Frontal cortex (tissue), 4 donors: ENCODE results near the gene INO80E. TPM values are rescaled to one million over a fixed set of nuclear protein-coding genes. Genes with fewer than 3 reads are reported as not detected.

Source experiments
- DNase-seq, 2 donors: peaks; one replicate each; pipeline ENCODE4 v3.0.0; 2012; ENCODE audit warnings: low spot score in 2 of 2
- FAIRE-seq: peaks from 2 replicates; lab custom pipeline; 2012; peaks lifted over from hg19 to GRCh38; lab: Jason Lieb, UNC
- total RNA-seq: library from RNA; depleted of rRNA; stranded (reverse); fragments of >200 nt; gene quantifications from one replicate; pipeline ENCODE4 v1.2.3, GENCODE V29; 2014
- donor health status: control.
- donor health status: control.
- donor health status: control.

The INO80E gene
- total RNA-seq, 1 donor from 2014 or later = 22.0 TPM

DNA sequence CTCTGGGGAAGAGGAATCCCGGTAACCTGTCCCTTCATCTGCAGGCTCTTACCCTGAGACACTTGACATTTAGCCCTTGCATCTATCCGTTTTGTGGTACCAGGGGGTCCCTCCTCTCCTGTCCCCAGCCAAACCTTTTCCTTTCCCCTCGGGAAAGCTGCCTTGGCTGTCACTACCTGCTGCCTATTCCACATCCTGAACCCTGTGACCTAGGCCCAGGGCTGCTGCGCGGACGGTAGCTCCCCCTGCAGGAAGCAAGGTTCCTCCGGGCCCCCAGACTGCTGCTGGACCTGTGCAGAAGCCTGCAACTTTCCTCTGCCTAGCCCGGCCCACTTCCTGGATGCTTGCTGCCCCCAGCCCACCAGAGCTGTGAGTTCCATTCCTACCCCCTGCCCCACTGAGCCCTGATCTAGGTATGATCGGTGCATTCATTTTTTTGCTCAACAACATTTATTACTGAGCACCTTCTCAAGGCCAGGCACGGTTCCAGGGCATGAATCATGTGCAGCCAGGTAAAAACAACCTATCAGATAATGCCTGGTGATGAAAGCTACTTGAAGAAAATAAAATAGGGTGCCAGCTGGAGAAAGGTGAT lies 59.0 kb downstream of the INO80E start:
- DNase-seq = no peak

More for the DNA sequence above, 59.0 kb downstream of the INO80E start:
- FAIRE-seq = no peak

Other genes with a start within 250 kb of the INO80E start
- gene ZG16, start 218.0 kb upstream of the INO80E start, total RNA-seq = not detected
- 37.1 TPM for gene KIF22, start 205.5 kb upstream of the INO80E start, total RNA-seq
- 373 TPM for gene MAZ, start 189.7 kb upstream of the INO80E start, total RNA-seq
- 15.9 TPM for gene PRRT2, start 184.0 kb upstream of the INO80E start, total RNA-seq
- gene PAGR1, start 180.1 kb upstream of the INO80E start, total RNA-seq = 11.8 TPM
- 4.5 TPM for gene MVP, start 175.8 kb upstream of the INO80E start, total RNA-seq
- 53.4 TPM for gene CDIPT, start 133.0 kb upstream of the INO80E start, total RNA-seq
- gene SEZ6L2, start 96.7 kb upstream of the INO80E start, total RNA-seq = 43.2 TPM
- gene ASPHD1, start 95.8 kb upstream of the INO80E start, total RNA-seq = 9.4 TPM
- 18.3 TPM for gene KCTD13, start 70.0 kb upstream of the INO80E start, total RNA-seq
- gene TMEM219, start 34.2 kb upstream of the INO80E start, total RNA-seq = 26.9 TPM
- gene TAOK2, start 22.4 kb upstream of the INO80E start, total RNA-seq = 58.3 TPM
- gene HIRIP3, start 624 bp upstream of the INO80E start, total RNA-seq = 12.6 TPM
- gene DOC2A, start 14.8 kb downstream of the INO80E start, total RNA-seq = 11.8 TPM
- not detected for gene C16orf92, start 27.0 kb downstream of the INO80E start, total RNA-seq
- 10.2 TPM for gene TLCD3B, start 35.0 kb downstream of the INO80E start, total RNA-seq
- gene ALDOA, start 69.5 kb downstream of the INO80E start, total RNA-seq = 76.6 TPM
- 90.5 TPM for gene PPP4C, start 79.8 kb downstream of the INO80E start, total RNA-seq
- 0.41 TPM for gene TBX6, start 95.7 kb downstream of the INO80E start, total RNA-seq
- gene YPEL3, start 100.0 kb downstream of the INO80E start, total RNA-seq = 18.8 TPM
- 1.2 TPM for gene GDPD3, start 117.3 kb downstream of the INO80E start, total RNA-seq
- 17.5 TPM for gene MAPK3, start 127.0 kb downstream of the INO80E start, total RNA-seq
- 22.0 TPM for gene CORO1A, start 187.4 kb downstream of the INO80E start, total RNA-seq
- 5.3 TPM for gene BOLA2B, start 197.4 kb downstream of the INO80E start, total RNA-seq
- 12.2 TPM for gene SLX1A, start 197.6 kb downstream of the INO80E start, total RNA-seq
- gene SULT1A3, start 203.0 kb downstream of the INO80E start, total RNA-seq = 5.3 TPM